Iris pigment epithelial cell (primary cell): ENCODE measurements around the gene ZNRF3.
"Not testable (repeated sequence)": the region's sequence is repeated elsewhere in the genome, so short reads cannot be mapped to it uniquely, and the experiment has no call there.

Experiments
- DNase-seq: peaks from one replicate; pipeline ENCODE4 v3.0.0-alpha.2; 2011; ENCODE audit warnings: low read depth

Gene ZNRF3

GRCh38 chr22:28907311-28908008 lies 24.1 kb downstream of the ZNRF3 start:
- no peak for DNase-seq

DNA sequence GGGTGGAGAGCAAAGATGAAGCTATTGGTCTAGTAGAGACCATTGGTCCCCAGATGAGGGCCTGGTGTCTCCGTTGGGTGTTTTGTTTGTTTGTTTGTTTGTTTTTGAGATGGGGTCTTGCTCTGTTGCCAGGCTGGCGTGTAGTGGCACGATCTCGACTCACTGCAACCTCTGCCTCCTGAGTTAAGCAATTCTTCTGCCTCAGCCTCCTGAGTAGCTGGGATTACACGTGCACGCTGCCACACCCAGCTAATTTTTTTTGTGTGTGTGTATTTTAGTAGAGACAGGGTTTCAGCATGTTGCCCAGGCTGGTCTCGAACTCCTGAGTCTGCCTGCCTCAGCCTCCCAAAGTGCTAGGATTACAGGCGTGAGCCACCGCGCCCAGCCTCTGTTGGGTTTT lies 25.4 kb downstream of the ZNRF3 start:
- DNase-seq, result not testable (repeated sequence)

DNA sequence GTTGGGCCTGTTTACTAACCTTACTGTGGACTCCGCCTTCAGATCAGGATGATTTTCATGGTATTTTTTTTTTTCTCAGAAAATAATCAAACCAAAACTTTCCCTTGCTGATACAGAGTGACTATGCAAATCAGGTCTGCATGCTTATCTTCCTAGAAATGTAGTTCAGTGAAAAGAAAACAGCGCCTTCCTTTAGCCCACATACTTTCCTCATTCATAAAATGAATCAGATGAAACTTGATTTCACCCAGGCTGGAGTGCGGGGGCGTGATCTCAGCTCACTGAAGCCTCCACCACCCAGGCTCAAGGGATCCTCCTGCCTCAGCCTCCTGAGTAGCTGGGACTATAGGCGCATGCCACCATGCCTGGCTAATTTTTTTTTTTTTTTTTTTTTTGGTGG lies 26.0 kb downstream of the ZNRF3 start:
- peak; percentile 58 for DNase-seq

GRCh38 chr22:28910569-28911303 lies 27.4 kb downstream of the ZNRF3 start:
- DNase-seq, result no peak

- no peak for DNase-seq
Measured at GRCh38 chr22:28911304-28911690, 27.9 kb downstream of the ZNRF3 start.

DNA sequence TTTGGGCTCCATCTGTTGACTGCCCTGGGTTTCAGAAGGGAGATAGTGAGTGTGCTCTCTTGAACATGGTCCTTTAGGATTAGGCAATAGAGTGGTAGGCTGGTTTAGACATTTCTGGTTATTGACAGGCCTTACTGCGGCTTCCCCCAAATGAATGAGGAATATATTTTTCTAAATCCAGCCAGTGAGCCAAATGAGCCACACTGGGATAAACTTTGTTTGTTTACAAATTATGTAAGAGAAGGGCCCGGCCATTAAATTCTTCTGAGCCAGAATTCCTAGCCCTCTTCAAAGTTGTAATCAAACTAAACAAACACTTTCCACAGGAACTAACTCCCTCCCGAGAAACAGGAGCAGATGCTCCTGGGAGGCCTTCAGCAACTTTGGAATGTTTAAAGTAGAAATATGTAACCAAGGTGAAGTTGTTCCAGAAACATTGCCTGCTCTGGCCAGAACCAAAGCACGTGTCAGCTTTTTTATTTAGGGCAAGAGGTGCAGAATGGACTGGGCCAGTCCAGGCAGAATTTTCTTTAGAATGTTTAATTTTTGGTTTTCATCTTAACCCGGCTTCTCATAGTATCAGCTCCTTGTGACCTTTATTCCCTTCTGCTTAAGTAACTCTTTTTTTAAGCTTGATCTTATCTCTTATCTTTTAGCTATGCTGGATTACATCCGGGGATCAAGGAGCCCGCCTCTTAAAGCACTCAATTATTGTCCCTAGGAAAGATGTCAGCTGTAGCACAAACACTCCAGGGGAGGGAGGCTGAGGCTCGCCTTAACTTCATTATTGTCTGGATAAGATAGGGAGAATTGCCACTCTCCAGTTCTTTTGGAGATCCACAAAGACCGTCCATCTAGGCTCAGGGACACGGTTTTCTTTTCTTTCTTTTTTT lies 28.7 kb downstream of the ZNRF3 start:
- peak; percentile 45 for DNase-seq

- DNase-seq, result no peak
Measured at GRCh38 chr22:28914201-28914600, 30.8 kb downstream of the ZNRF3 start.

DNA sequence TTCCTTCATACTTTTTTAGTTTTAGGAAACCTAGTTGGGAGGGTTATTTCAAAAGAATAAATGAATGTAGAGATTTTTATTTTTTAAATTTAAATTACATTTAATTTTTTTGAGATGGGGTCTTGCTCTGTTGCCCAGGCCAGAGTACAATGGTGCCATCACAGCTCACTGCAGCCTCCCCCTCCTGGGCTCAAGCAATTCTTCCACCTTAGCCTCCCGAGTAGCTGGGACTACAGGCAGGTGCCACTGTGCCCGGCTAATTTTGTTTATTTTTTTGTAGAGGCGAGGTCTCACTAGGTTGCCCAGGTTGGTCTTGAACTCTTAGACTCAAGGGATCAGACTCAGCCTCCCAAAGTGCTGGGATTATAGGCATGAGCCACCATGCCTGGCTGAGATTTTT lies 32.6 kb downstream of the ZNRF3 start:
- no peak for DNase-seq

DNA sequence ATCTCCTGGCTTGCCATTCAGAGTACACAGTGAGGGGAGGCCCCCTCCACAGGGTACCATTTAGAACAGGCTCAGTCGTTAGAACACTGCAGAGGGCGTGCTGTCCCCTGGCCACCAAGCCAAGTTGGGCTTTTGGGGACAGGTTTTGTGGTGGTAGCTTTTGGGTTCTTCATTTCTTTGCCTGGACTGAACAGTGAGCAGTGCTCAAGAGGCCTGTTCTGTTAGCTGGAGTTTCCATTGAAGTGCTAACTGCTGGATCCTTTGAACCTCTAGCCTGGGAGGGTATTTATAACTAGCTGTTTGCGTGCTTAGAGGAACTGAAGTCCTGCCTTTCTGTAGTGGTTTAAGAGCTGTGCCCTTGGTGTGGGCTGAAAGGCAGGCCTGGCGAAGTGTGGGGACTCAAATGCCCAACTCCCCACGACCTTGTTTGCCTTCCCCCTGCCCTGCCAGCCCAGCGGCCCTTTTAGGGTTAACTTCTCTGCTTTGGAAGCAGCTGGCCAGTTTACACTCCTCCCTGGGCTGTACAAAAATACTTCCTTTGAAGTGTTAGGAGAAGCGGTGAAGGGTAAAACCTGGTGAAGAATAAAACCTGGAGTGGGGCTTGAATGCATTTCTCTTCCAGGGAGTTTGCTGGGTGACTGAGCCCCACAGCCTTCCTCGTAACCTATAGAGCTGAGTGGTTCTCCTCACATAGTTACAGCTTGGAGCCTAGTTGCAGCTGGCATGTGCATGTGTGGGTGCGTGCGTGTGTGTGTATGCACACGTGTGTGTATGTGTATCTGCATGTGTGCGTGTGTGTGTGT lies 34.6 kb downstream of the ZNRF3 start:
- peak; percentile 46 for DNase-seq

DNA sequence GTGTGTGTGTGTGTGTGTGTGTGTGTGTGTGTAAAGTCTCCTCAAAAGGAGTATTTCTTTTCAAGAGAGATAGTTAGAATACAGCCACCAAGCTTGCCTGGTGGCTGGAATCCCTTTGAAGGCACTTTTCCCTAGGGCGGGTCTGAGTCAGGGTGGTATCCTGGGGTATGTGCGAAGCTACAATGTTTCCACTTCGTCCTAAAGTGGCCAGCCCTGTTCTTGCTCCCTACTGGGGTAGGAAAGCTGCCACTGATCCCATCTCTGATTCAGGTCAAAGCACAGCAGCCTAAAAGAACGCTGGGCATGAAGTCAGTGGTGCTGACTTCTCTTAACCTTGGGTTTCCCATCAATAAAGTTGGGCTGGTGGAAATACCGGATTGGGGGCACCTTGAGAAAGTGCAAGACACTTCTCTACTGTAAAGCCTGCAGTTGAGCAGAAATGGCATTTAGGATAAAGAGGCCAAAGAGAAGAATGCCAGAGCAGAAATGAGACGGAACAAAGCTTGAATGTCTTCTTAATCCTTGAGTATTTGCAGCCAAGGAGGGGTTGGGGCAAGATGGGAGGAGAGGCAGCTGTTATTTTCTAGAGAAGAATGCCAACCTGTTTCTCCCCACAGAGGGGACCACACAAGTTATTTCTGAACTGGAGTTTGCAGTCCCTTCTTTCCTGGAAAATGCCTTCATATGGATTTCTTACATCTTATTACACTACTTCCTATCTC lies 35.3 kb downstream of the ZNRF3 start:
- DNase-seq, result no peak

DNA sequence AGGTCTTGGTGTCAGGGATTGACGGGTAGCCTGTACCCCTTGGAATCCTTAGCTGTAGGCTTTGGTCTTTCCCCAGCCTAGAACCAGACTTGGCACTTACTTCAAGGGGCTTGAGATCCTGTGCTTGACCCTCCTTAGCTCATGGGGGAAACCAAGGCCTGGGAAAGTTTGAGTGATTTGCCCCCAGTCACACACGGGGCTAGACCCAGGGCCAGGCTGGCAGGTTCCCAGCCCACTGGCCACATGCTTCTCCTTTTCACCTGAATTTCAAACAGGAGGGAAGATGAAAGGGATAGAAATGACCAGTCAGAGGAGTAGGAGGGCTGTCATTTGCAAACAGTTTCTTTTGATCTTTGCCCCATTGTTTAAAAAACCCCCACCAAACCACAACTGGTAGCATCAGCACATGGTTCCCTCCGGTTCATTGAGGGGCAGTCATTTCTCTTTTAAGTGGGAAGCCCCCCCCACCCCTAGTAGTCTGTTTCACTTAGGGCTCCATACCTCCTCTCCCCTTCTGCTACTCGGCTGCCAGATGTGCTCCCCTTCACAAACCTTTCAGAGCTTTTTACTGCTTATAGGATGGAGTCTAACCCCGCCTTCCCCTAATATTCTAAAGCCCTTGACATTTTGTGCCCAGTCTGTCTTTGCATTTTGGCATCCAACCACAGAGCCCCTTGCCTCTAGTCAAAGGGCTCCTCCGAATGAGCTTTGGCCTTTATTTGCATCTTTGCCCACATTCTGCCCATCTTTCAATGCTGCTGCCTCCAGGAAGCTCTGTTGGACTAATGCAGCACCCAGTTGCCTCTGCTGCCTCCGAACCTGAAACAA lies 37.6 kb downstream of the ZNRF3 start:
- no peak for DNase-seq

GRCh38 chr22:28921585-28921879 lies 38.2 kb downstream of the ZNRF3 start:
- DNase-seq, result no peak

GRCh38 chr22:28922540-28923244 lies 39.3 kb downstream of the ZNRF3 start:
- DNase-seq, result no peak

GRCh38 chr22:28923826-28924732 lies 40.7 kb downstream of the ZNRF3 start:
- DNase-seq, result no peak

GRCh38 chr22:28925916-28926315 lies 42.5 kb downstream of the ZNRF3 start:
- DNase-seq, result no peak

DNA sequence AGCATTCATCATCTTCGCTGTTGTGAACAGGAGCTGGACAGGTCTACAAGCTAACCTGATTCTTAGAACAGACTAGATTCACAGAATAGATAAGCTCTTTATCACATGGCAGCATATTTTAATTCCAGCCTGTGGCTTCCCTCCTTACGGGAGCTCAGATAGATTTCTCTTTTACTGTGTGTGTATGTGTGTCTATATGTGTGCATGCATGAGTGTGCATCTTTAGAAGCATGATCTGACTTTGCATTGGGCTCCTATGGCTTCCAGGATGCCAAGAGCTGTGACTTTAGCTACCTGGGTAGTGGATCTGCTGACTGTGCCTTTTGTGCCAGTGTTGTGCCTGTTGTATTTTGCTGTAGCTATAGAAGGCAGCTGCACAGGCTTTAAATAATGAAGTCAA lies 44.3 kb downstream of the ZNRF3 start:
- DNase-seq, result no peak

DNA sequence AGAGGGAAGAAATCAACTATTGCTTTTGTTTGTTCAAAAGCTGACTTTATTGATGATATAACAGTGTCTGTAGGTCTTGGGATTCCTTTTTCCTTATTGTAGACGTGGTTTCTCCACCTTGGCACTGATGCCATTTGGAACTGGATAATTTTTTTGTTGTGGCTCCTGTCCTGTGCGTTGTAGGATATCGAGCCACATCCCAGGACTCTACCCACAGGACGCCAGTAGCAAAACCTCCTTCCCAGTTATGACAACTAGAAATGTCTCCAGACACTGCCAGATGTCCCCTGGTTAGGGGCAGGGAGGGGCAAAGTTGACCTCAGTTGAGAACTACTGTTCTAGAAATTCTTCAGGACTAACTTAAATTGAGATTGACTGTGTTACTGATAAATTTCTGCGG lies 45.8 kb downstream of the ZNRF3 start:
- DNase-seq, result no peak

GRCh38 chr22:28930357-28931007 lies 47.1 kb downstream of the ZNRF3 start:
- peak; percentile 62 for DNase-seq
